RWPE2 (cell line): ENCODE data around the gene DPH2.

ENCODE experiments used
- ATAC-seq: fragments of 200-7000 bp; cut with Tn5 transposase; 3 replicates; pipeline ENCODE4 v1.9.1; 2021; ENCODE audit warnings: low read depth
- DNase-seq: peaks from one replicate; pipeline ENCODE4 v3.0.0-alpha.2; 2020; ENCODE audit warnings: low spot score
- H3K27ac ChIP-seq: fragments of 450-650 bp; 2 replicates; pipeline ENCODE4 v1.5.1; 2017; ENCODE audit warnings: mild to moderate bottlenecking; ENCODE audit not compliant: poor library complexity, severe bottlenecking
- H3K27me3 ChIP-seq: fragments of 250-450 bp; sonication (Bioruptor Pico); 2 replicates; pipeline ENCODE4 v1.5.1; 2021; ENCODE audit warnings: mild to moderate bottlenecking, moderate library complexity; ENCODE audit not compliant: insufficient read depth, poor library complexity, severe bottlenecking
- H3K36me3 ChIP-seq: fragments of 250-450 bp; sonication (Bioruptor Pico); 2 replicates; pipeline ENCODE4 v1.5.1; 2020; ENCODE audit warnings: low read depth, mild to moderate bottlenecking, moderate library complexity
- H3K4me1 ChIP-seq: fragments of 250-450 bp; sonication (Bioruptor Pico); 2 replicates; pipeline ENCODE4 v1.5.1; 2021; ENCODE audit warnings: mild to moderate bottlenecking, moderate library complexity; ENCODE audit not compliant: insufficient read depth, poor library complexity, severe bottlenecking
- H3K4me3 ChIP-seq: fragments of 250-450 bp; sonication (Bioruptor Pico); 2 replicates; pipeline ENCODE4 v1.5.1; 2021; ENCODE audit warnings: mild to moderate bottlenecking, moderate library complexity; ENCODE audit not compliant: severe bottlenecking
- H3K9me3 ChIP-seq: fragments of 250-450 bp; sonication (Bioruptor Pico); 2 replicates; pipeline ENCODE4 v1.5.1; 2021; ENCODE audit warnings: mild to moderate bottlenecking, moderate library complexity; ENCODE audit not compliant: severe bottlenecking
- TF ChIP-seq, protein P1 (sequence below): fragments of 450-650 bp; IDR thresholded peaks from one replicate; pipeline ENCODE4 v1.5.1; 2017; ENCODE audit warnings: mild to moderate bottlenecking, moderate library complexity; ENCODE audit not compliant: poor library complexity, severe bottlenecking

The DPH2 gene

DNA sequence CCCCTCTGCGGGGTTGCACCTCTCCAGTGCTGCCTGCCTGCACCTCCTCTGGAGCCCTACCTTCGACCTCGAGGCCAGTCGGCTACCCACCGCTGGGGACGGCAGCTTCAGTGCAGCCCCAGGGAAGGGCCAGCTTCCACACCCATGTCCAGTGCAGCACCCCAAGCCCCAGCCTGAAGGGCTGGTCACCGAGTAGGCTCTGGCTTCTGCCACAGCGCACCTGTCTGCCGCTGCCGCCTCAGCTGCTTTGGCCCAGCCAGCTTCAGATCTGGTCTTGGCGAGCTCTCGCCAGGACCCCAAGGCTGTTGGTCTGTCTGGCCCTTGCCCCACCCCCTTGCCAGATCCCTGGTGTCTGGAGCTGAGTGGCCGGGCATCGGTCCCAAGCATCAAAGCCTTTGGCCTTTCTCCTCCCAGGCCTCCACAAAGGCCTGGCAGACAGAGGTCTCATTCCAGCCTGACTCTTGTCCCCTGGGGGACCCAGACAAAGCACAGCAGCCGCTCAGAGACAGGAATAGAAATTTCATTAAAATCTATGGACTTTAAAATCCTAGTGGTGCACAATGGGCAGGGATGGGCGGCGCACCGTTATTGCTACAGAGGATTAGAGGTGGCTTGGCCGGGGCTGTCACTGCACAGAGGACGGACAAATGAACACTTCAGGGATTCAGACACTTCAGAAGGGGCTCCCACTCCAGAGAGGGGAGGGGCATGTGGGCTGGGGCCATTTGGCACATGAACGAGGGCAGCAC is 26.3 kb downstream of the DPH2 start:
- no peaks in the 10 kb centered on the region for H3K4me1 ChIP-seq

DNA sequence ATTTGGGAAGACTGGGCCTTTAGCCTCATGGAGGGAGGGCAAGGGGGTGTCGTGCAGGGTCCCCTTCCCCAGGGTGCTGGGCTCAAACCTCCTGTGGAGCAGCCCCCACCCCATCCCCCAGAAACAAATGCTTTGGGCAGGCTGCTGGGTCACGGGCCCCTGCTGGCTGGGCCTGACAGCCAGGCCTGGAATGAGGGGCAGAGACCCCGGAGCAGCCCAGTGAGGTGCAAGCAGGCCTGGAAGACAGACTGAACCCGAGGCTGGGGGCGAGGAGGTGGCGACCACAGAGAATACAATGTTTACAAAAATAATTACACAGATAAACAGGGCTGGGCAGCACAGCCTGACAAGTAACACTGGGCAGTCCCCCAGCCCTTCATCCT is 26.9 kb downstream of the DPH2 start:
- TF ChIP-seq, protein P1, sequence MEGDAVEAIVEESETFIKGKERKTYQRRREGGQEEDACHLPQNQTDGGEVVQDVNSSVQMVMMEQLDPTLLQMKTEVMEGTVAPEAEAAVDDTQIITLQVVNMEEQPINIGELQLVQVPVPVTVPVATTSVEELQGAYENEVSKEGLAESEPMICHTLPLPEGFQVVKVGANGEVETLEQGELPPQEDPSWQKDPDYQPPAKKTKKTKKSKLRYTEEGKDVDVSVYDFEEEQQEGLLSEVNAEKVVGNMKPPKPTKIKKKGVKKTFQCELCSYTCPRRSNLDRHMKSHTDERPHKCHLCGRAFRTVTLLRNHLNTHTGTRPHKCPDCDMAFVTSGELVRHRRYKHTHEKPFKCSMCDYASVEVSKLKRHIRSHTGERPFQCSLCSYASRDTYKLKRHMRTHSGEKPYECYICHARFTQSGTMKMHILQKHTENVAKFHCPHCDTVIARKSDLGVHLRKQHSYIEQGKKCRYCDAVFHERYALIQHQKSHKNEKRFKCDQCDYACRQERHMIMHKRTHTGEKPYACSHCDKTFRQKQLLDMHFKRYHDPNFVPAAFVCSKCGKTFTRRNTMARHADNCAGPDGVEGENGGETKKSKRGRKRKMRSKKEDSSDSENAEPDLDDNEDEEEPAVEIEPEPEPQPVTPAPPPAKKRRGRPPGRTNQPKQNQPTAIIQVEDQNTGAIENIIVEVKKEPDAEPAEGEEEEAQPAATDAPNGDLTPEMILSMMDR: no peak
- no peaks in the 10 kb centered on the region for H3K9me3 ChIP-seq
- ATAC-seq: no peak

More for the DNA sequence above, 26.3 kb downstream of the DPH2 start:
- no peaks in the 10 kb centered on the region for H3K36me3 ChIP-seq
- no peak overlapping the region for H3K27ac ChIP-seq
- H3K27me3 ChIP-seq: no peaks in the 10 kb centered on the region
- ATAC-seq: no peak
- no peak for DNase-seq
- no peak overlapping the region for H3K4me3 ChIP-seq
- TF ChIP-seq, protein P1: no peak
- H3K9me3 ChIP-seq: no peaks in the 10 kb centered on the region

DNA sequence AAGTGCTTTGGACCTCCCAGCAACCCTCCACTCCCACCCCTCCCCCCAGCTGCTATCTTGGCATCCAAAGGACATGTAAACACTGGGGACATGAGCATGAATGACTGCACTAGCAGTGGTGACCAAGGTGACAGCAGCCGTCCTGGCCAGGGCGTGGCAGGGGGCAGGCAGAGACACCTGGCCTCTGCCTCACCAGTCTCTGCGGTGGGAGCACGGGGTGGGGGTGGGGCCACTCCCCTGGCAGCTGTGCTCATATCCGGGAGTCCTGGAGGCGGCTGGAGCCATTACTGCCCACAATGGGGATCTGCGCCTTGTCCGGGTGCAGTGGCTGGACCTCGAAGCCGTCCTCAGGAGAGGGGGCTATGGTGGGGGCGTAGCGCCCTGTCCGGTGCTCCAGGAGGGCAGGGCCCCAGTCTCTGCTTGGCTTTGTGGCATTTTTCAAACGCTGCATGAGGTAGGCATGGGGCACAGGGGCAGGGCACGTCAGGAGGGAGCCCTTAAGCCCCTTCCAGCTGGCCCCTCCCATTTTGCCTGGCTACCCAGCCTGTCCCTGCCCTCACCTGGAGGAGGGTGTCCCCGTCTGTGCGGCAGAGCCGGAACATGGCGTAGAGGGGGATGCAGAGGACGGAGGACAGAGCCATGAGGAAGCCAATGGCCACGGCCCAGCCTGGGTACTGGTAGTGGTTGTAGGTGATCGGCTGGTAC is 27.6 kb downstream of the DPH2 start:
- H3K4me3 ChIP-seq: no peak overlapping the region
- H3K27ac ChIP-seq: no peak overlapping the region
- no peaks in the 10 kb centered on the region for H3K4me1 ChIP-seq
- ATAC-seq (no peak), DNase-seq (no peak)
- no peaks in the 10 kb centered on the region for H3K36me3 ChIP-seq
- H3K27me3 ChIP-seq: no peaks in the 10 kb centered on the region
- H3K9me3 ChIP-seq: no peaks in the 10 kb centered on the region
- TF ChIP-seq, protein P1: no peak

More for the DNA sequence above, 26.9 kb downstream of the DPH2 start:
- H3K4me3 ChIP-seq: no peak overlapping the region
- no peaks in the 10 kb centered on the region for H3K27me3 ChIP-seq
- H3K27ac ChIP-seq: no peak overlapping the region
- H3K36me3 ChIP-seq: no peaks in the 10 kb centered on the region
- DNase-seq: no peak
- no peaks in the 10 kb centered on the region for H3K4me1 ChIP-seq

DNA sequence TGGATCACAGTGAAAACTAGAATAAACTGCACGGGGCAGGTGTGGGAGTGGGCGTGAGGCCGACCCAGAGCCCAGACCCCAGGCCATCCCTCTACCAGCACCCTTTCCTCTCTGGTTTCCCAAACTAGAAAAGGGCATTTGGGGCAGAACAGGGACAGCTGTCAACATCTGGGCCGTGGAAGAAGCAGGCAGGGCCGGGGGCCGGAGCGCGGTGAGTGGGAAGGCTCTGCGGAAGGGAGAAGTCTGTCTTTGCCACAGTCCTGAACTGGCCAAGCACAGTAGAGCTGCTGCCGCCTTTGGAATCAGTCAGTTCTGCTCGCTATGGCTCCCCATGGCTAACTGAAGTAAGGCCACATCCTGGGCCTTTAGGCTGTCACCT is 28.2 kb downstream of the DPH2 start:
- Histone ChIP-seq H3K9me3 (no peaks in the 10 kb centered on the region), H3K27me3 (no peaks in the 10 kb centered on the region), H3K36me3 (no peaks in the 10 kb centered on the region), H3K27ac (no peak overlapping the region), H3K4me3 (no peak overlapping the region), H3K4me1 (no peaks in the 10 kb centered on the region)
- DNase-seq (no peak), ATAC-seq (no peak)
- TF ChIP-seq, protein P1: no peak

DNA sequence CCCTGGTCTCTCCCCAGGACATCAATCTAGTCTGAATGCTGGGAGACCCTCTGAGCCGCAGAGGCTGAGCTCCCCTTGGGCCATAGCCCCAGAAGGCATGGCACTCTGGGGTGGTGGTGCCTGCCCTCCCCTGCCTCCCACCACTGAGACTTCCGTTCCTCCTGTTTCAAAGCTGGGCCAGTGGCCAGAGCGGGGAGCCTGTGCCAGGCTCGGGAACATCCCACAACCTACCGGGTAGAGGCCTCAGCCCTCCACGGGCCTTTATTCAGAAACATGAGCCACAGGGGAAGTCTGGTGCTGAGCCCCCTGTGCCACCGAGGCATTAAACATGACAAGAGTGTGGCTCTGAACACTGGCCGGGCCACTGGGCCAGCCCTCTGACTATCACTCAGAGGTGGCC is 29.6 kb downstream of the DPH2 start:
- Histone ChIP-seq H3K9me3 (no peaks in the 10 kb centered on the region), H3K36me3 (peaks cover 2% of the 10 kb centered on the region; the same call in 1 of the 2 replicates), H3K27ac (no peak overlapping the region), H3K4me1 (no peaks in the 10 kb centered on the region), H3K4me3 (no peak overlapping the region), H3K27me3 (no peaks in the 10 kb centered on the region)
- ATAC-seq (no peak), DNase-seq (no peak)
- TF ChIP-seq, protein P1: no peak
